ENCODE measurements around the gene RASGRP2. TPM values are rescaled to one million over a fixed set of nuclear protein-coding genes. Genes with fewer than 3 reads are reported as not detected.

RASGRP2 gene
- total RNA-seq, 4 donors from 2014 or later = 3.2 to 72.8 (median 23.3) TPM

DNA sequence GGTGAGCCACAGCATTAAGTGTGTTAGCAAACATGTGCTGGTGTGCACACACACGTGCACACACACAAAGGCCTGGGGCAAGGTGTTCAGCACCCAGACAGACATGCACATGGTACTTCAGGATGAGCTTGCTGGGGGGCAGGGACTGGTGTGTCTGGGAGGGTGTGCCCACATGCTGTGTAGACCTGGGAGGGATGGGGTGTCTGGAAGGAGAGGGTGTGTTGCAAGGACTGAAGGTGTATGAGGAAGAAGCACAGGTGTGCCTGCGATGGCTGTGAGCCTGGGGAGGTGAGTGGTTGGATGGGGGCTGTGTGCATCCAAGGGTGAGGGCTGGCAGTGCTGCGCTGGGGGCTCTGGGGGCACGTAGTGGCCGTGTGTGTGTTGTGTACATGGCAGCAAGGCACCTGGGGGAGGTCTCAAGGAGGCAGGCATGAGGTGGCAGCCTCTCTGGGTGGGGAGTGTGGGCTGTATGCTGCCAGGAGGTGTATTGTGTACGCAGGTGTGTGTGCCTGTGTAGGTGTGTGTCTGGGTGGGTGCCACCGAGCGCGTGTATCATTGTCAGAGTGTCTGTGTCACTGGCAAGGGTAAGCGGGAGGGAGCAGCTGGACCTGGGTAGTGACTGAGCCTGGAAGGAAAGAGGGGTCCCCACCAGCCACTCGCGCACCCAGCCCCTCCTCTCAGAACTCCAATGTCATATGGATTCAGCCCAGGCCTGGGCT is 23.1 kb downstream of the RASGRP2 start:
- Histone ChIP-seq H3K27ac (no peak overlapping the region), H3K4me3 (no peak overlapping the region), H3K4me1 (no peaks in the 10 kb centered on the region), H3K9me3 (no peaks in the 10 kb centered on the region), H3K36me3 (no peaks in the 10 kb centered on the region), H3K27me3 (peaks cover 8 to 17% of the 10 kb centered on the region in 2 donors)
- intact Hi-C loops (cut with DNase I; ENCODE audit: low total_unique reads) = no loop called here
- no peak for DNase-seq
- TF ChIP-seq POLR2A (IDR thresholded peaks at IDR 0.05) = no peak
- TF ChIP-seq, protein P1, sequence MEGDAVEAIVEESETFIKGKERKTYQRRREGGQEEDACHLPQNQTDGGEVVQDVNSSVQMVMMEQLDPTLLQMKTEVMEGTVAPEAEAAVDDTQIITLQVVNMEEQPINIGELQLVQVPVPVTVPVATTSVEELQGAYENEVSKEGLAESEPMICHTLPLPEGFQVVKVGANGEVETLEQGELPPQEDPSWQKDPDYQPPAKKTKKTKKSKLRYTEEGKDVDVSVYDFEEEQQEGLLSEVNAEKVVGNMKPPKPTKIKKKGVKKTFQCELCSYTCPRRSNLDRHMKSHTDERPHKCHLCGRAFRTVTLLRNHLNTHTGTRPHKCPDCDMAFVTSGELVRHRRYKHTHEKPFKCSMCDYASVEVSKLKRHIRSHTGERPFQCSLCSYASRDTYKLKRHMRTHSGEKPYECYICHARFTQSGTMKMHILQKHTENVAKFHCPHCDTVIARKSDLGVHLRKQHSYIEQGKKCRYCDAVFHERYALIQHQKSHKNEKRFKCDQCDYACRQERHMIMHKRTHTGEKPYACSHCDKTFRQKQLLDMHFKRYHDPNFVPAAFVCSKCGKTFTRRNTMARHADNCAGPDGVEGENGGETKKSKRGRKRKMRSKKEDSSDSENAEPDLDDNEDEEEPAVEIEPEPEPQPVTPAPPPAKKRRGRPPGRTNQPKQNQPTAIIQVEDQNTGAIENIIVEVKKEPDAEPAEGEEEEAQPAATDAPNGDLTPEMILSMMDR (IDR thresholded peaks at IDR 0.05) = no peak

DNA sequence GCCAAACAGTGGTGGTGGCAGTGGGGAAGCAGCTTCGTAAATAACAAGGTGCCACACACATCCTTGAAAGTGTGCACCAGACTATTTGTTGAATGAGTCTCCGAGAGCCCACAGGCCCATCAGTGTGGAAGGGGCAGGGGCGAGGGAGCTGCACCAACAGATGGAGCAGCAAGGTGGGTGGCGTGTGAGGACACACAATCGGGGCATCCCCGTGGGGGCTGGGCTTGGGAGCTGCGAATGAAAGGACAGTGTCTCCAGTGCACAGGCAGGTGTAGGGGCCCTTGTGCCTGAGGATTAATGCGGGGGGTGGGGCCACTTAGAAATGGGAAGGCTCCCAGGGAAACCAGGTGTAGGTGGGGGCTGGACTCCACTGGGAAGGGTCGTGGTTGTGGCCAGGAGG is 23.8 kb downstream of the RASGRP2 start:
- Histone ChIP-seq H3K4me3 (no peak overlapping the region), H3K27ac (no peak overlapping the region), H3K27me3 (peaks cover 8 to 23% of the 10 kb centered on the region in 2 donors), H3K36me3 (no peaks in the 10 kb centered on the region), H3K9me3 (no peaks in the 10 kb centered on the region), H3K4me1 (no peaks in the 10 kb centered on the region)
- TF ChIP-seq, protein P1 (IDR thresholded peaks at IDR 0.05) = no peak
- TF ChIP-seq POLR2A (IDR thresholded peaks at IDR 0.05) = no peak
- intact Hi-C loops (cut with DNase I; ENCODE audit: low total_unique reads) = no loop called here
- DNase-seq = no peak

DNA sequence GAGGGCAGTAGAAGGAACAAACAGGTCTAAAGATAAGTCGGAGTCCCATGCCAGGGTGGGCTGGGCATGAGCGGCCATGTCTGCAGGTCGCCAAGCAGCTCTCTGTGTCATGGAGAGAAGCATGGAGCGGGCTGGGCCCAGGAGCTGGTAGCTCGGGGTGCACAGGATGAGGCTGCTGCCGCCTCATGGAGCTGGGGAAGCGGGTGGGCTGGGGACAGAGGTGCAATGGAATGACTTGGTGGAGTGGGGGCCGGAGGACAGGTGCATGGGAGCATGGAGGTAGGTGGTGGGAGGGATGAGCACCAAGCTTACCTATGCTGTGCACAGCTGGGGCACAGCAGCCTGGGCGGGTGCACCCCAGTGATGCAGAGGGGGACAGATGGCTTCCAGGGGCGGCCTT is 24.5 kb downstream of the RASGRP2 start:
- intact Hi-C loops (cut with DNase I; ENCODE audit: low total_unique reads) = no loop called here
- H3K36me3 ChIP-seq = no peaks in the 10 kb centered on the region
- DNase-seq = no peak
- no peak for TF ChIP-seq POLR2A (IDR thresholded peaks at IDR 0.05)
- TF ChIP-seq, protein P1 (IDR thresholded peaks at IDR 0.05) = no peak
- no peaks in the 10 kb centered on the region for H3K9me3 ChIP-seq
- peaks cover 9 to 31% of the 10 kb centered on the region in 2 donors for H3K27me3 ChIP-seq
- no peak overlapping the region for H3K4me3 ChIP-seq
- no peak overlapping the region for H3K27ac ChIP-seq
- H3K4me1 ChIP-seq = no peaks in the 10 kb centered on the region

DNA sequence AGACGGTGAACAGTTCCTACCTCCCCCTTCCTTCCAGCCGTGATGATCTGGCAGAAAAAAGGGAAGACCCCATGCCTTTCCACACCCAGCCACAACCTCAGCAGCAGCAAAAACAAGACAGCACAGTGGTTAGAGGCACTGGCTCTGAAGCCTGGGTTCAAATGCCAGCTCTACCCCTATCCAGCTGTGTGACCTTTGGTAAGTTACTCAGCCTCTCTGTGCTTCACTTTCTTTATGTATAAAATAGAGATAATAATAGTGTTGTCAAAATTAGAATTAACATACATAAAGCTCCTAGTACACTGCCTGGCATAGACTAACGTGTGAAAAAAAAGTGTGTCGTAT is 25.2 kb downstream of the RASGRP2 start:
- Histone ChIP-seq H3K9me3 (no peaks in the 10 kb centered on the region), H3K4me3 (no peak overlapping the region), H3K27ac (no peak overlapping the region), H3K27me3 (peaks cover 16 to 37% of the 10 kb centered on the region in 2 donors), H3K36me3 (no peaks in the 10 kb centered on the region), H3K4me1 (peaks cover 0 to 2% of the 10 kb centered on the region in 2 donors)
- intact Hi-C loops (cut with DNase I; ENCODE audit: low total_unique reads) = no loop called here
- TF ChIP-seq POLR2A (IDR thresholded peaks at IDR 0.05) = no peak
- TF ChIP-seq, protein P1 (IDR thresholded peaks at IDR 0.05) = no peak
- DNase-seq = no peak

DNA sequence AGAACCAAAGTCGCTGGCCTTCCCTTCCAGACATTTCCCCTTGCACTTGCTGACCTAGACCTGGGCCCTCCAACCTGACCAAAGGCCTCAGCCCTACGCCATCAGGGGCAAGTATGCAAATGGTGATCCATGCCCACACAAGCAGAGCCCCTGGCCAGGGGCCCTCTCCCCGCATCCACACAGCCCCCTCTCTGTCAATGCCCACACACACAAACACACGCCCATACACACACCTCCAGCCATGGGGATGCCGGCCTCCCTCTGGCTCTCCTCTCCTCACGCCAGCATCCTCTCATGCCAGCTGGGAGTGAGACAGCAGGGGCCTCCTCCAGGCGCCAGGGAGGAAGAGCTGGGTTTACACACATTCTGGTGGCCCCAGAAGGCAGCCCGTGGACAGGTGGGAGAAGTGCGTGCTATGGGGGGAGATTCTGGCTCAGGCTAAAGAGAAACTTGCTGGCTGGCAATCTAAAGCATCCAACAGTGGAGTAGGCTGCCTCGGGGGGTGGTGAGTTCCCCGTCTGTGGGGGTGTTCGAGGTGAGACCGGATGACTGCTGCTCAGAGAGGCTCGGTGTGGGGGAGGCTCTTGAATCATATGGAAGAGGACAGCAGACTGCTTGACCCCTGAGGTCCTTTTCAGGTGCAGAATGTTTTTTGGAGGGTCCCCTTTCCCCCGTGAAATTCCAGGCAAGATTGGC is 25.7 kb downstream of the RASGRP2 start:
- DNase-seq = no peak
- intact Hi-C loops (cut with DNase I; ENCODE audit: low total_unique reads) = no loop called here
- Histone ChIP-seq H3K4me1 (peaks cover 0 to 7% of the 10 kb centered on the region in 2 donors), H3K4me3 (no peak overlapping the region), H3K27ac (no peak overlapping the region), H3K9me3 (no peaks in the 10 kb centered on the region), H3K36me3 (no peaks in the 10 kb centered on the region), H3K27me3 (peaks cover 17 to 37% of the 10 kb centered on the region in 2 donors)
- TF ChIP-seq, protein P1 (IDR thresholded peaks at IDR 0.05) = no peak
- no peak for TF ChIP-seq POLR2A (IDR thresholded peaks at IDR 0.05)
